ENCODE measurements around the gene PCDHB5.

GRCh38 chr5:141127305-141127704 is 7.7 kb upstream of the PCDHB5 start:
- TF ChIP-seq E2F5 (CRISPR knock-in tag; IDR thresholded peaks at IDR 0.05) (no peak), MTA2 (IDR thresholded peaks at IDR 0.05; ENCODE audit: low read depth) (no peak), ZNF699 (CRISPR knock-in tag; IDR thresholded peaks at IDR 0.05; ENCODE audit: insufficient replicate concordance) (no peak), ZBTB17 (CRISPR knock-in tag; IDR thresholded peaks at IDR 0.05) (no peak), CTCF (IDR thresholded peaks at IDR 0.05 in 2 of 3, conservative IDR thresholded peaks at IDR 0.05 in 1 of 3; ENCODE audit: insufficient read depth in 2 of 3, low read depth in 1 of 3, low read length in 3 of 3) (no peak), EP300 (IDR thresholded peaks at IDR 0.05; ENCODE audit: low read length) (no peak), CBX1 (IDR thresholded peaks at IDR 0.05; ENCODE audit: low read depth) (no peak), ZFP91 (CRISPR knock-in tag; IDR thresholded peaks at IDR 0.05) (no peak), ZNF780A (CRISPR knock-in tag; IDR thresholded peaks at IDR 0.05) (no peak), TCFL5 (CRISPR knock-in tag; conservative IDR thresholded peaks at IDR 0.05) (no peak), ZNF24 (IDR thresholded peaks at IDR 0.05) (no peak), ZNF121 (CRISPR knock-in tag; conservative IDR thresholded peaks at IDR 0.05) (no peak)
